ACC112 (cell line): ENCODE measurements around the gene GXYLT1.

ENCODE experiments used
- H2AFZ ChIP-seq: fragments of 200-600 bp; sonication (generic); one replicate; pipeline ENCODE4 v1.6.0; 2017; ENCODE audit warnings: antibody characterized with exemption, low read length; ENCODE audit not compliant: unreplicated experiment
- H3K27ac ChIP-seq: fragments of 200-600 bp; sonication (generic); 2 replicates; pipeline ENCODE4 v1.5.1; 2014; ENCODE audit warnings: low read depth, mild to moderate bottlenecking, antibody characterized with exemption, low read length, moderate library complexity
- H3K27me3 ChIP-seq: fragments of 200-600 bp; sonication (generic); 2 replicates; pipeline ENCODE4 v1.6.1; 2014; ENCODE audit warnings: mild to moderate bottlenecking, antibody characterized with exemption, low read length, moderate library complexity, mixed read lengths; ENCODE audit not compliant: insufficient read depth
- H3K36me3 ChIP-seq: fragments of 200-600 bp; sonication (generic); 2 replicates; pipeline ENCODE4 v1.6.1; 2016; ENCODE audit warnings: mild to moderate bottlenecking, antibody characterized with exemption, low read length, moderate library complexity, mixed read lengths; ENCODE audit not compliant: insufficient read depth
- H3K4me1 ChIP-seq: fragments of 200-600 bp; sonication (generic); one replicate; pipeline ENCODE4 v1.6.1; 2016; ENCODE audit warnings: low read length, mixed read lengths; ENCODE audit not compliant: insufficient read depth, unreplicated experiment, control insufficient read depth
- H3K4me3 ChIP-seq: fragments of 200-600 bp; sonication (generic); 2 replicates; pipeline ENCODE4 v1.5.1; 2014; ENCODE audit warnings: mild to moderate bottlenecking, low read depth, low read length
- H3K79me2 ChIP-seq: fragments of 200-600 bp; sonication (generic); one replicate; pipeline ENCODE4 v1.6.0; 2016; ENCODE audit warnings: low read length; ENCODE audit not compliant: control insufficient read depth, unreplicated experiment, insufficient read depth

Gene GXYLT1

DNA sequence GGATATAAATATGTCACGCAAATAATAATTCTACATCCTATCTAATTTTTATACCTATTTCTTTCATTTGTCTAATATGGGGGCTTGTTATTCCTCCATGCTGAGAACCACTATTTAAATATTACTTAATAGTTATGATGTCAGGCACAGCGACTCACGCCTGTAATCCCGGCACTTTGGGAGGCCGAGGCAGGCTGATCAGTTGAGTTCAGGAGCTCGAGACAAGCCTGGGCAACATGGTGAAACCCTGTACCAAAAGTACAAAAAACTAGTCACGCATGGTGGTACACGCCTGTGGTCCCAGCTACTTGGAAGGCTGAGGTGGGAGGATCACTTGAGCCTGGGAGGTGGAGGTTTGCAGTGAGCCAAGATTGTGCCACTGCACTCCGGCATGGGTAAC is 45.2 kb downstream of the GXYLT1 start:
- Histone ChIP-seq H3K27me3 (no peaks in the 10 kb centered on the region), H3K4me1 (peaks cover 4% of the 10 kb centered on the region), H3K27ac (no peak overlapping the region), H3K79me2 (no peaks in the 10 kb centered on the region), H3K4me3 (no peak overlapping the region), H2AFZ (no peak overlapping the region), H3K36me3 (no peaks in the 10 kb centered on the region)

DNA sequence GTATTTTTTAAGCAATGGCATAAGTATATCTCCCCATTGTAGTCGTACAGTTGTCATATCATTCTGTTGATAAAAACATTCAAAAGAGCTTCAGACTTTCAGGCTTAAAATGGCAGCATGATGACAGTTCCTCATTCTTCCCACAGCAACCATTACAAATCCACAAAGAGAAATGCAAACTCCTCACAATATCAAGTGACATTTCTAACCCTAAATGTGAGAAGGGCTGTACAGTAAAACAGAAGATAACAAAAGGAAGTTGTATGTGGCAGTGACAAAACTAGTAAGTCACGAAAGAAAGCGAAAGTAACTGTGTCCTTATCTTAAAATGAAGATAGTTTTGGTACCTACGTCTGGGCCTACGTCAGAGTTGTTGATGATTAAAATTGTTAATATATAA is 46.7 kb downstream of the GXYLT1 start:
- Histone ChIP-seq H3K4me3 (peak overlapping the region; percentile 71), H3K36me3 (no peaks in the 10 kb centered on the region)

DNA sequence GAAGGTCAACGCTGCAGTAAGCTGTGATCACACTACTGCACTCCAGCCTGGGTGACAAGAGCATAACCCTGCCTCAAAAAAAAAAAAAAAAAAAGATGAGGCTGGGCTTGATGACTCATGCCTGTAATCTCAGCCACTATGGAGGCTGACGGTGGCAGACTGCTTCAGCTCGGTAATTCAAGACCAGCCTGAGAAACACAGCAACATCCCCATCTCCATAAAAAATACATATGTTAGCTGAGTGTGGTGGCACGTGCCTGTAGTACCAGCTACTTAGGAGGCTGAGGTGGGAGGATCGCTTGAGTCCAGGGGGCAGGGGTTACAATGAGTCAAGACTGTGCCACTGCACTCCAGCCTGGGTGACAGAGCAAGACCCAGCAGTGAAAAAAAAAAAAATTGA is 50.4 kb downstream of the GXYLT1 start:
- Histone ChIP-seq H3K27ac (no peak overlapping the region), H2AFZ (no peak overlapping the region), H3K36me3 (peaks cover 6% of the 10 kb centered on the region; the same call in 1 of the 2 replicates), H3K27me3 (no peaks in the 10 kb centered on the region), H3K79me2 (no peaks in the 10 kb centered on the region), H3K4me3 (no peak overlapping the region), H3K4me1 (peaks cover 28% of the 10 kb centered on the region)

More for the DNA sequence above, 46.7 kb downstream of the GXYLT1 start:
- H3K27me3 ChIP-seq = no peaks in the 10 kb centered on the region
- peak overlapping the region; percentile 83 for H2AFZ ChIP-seq
- peaks cover 4% of the 10 kb centered on the region for H3K4me1 ChIP-seq
- H3K27ac ChIP-seq = peak overlapping the region; percentile 24; the same call in 1 of the 2 replicates
- no peaks in the 10 kb centered on the region for H3K79me2 ChIP-seq

DNA sequence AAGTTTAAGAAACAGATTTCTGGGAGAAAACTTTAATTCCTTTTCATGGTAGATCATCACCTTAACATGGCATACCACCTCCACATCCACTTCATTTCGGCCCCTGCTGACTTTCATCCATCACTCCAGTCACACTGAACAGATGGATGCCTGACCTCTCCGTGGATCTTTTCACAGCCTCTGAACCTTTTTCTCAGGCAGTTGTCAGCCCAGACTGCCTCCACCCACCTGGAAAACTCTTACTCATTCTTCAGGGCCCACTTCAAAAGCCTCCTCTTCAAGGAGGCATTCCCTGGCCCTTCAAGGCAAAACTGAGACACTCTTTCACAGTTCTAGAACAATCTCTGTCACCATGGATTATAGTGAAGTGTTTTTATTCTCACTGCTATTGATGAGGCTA is 52.9 kb downstream of the GXYLT1 start:
- Histone ChIP-seq H3K4me3 (no peak overlapping the region), H3K79me2 (no peaks in the 10 kb centered on the region), H3K4me1 (peaks cover 24% of the 10 kb centered on the region), H3K27ac (no peak overlapping the region), H3K36me3 (peaks cover 9% of the 10 kb centered on the region; the same call in 1 of the 2 replicates), H3K27me3 (no peaks in the 10 kb centered on the region), H2AFZ (no peak overlapping the region)

DNA sequence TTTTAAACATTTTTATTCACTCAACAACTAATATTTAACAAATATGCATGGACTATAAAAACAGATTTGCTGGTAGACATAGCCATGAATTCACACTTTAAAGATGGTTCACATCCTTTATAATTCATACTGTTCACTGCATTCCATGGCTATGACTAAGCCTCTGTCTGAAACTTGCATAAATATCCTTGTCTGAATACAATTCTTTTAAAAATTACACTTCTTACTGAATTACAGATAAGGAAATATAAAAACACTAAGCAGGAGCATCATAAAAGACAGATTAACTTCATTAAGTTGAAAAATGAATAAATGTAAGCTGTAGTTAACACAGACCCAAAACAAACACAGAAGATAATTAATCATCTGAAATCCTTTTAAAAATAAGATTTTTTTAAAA is 53.8 kb downstream of the GXYLT1 start:
- Histone ChIP-seq H2AFZ (no peak overlapping the region), H3K36me3 (peaks cover 9% of the 10 kb centered on the region), H3K79me2 (no peaks in the 10 kb centered on the region), H3K27me3 (no peaks in the 10 kb centered on the region), H3K4me1 (peaks cover 24% of the 10 kb centered on the region), H3K27ac (peak overlapping the region; percentile 30), H3K4me3 (peak overlapping the region; percentile 39; the same call in 1 of the 2 replicates)

DNA sequence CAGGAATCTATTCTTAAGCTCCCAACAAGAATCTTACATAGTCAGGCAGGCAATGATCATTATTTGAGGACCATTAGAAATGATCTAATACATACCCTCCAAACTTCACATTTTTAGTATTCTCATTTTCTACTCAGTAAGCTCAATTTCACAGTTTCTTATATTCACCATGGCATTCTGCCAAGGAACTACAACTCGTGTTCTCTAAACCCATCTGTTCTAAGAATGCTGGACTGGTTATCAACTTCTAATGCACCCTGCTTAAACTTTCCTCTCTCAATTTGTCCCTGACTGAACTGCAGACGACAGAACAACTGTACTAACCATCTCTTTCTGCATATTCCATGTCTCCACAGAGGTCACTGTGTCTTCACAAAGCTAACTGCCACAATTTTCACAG is 58.6 kb downstream of the GXYLT1 start:
- Histone ChIP-seq H3K4me3 (no peak overlapping the region), H3K27me3 (no peaks in the 10 kb centered on the region), H3K4me1 (peaks cover 15% of the 10 kb centered on the region), H3K27ac (no peak overlapping the region), H3K36me3 (peaks cover 9% of the 10 kb centered on the region), H3K79me2 (no peaks in the 10 kb centered on the region), H2AFZ (no peak overlapping the region)

DNA sequence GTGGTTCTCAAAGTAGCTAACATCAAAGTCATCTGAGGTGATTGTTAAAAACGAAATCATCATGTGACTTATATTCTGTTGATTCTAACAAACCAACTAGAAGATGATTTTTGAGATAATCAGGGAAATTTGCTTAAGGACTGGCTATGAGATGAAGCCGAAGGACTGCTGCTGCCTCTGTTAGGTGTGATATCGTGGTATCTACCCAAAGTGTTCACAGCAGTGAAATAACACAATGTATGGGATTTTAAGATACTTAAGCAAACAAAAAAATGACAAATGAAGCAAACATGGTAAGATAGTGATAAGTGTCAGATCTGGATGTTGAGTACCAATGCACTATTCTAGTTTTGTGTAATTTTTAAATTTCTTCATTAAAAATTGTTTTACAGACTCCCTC is 59.1 kb downstream of the GXYLT1 start:
- Histone ChIP-seq H3K79me2 (no peaks in the 10 kb centered on the region), H3K27ac (no peak overlapping the region), H3K4me3 (no peak overlapping the region), H2AFZ (no peak overlapping the region), H3K36me3 (peaks cover 9% of the 10 kb centered on the region), H3K4me1 (peaks cover 10% of the 10 kb centered on the region), H3K27me3 (no peaks in the 10 kb centered on the region)

DNA sequence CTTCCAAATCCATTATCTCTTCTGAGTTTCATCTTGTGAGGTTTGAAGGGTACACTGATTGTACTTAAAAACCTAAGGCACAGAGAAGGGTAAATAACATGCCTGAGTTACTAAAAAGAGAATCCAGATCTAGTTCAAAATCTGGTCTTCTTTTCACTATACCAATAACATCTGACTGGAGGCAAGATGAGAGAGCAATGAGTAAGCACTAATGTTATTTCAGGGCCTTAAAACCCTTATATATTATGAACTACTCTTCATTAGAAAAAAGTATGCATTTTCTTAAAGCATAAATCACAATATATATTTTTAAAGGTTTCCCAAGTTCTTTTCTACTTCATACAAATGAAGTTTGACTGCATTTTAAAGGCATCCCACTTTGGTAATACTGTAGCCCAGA is 60.2 kb downstream of the GXYLT1 start:
- Histone ChIP-seq H2AFZ (no peak overlapping the region), H3K4me3 (no peak overlapping the region), H3K36me3 (peaks cover 3% of the 10 kb centered on the region; the same call in 1 of the 2 replicates), H3K4me1 (no peaks in the 10 kb centered on the region), H3K27me3 (no peaks in the 10 kb centered on the region), H3K79me2 (no peaks in the 10 kb centered on the region), H3K27ac (no peak overlapping the region)

DNA sequence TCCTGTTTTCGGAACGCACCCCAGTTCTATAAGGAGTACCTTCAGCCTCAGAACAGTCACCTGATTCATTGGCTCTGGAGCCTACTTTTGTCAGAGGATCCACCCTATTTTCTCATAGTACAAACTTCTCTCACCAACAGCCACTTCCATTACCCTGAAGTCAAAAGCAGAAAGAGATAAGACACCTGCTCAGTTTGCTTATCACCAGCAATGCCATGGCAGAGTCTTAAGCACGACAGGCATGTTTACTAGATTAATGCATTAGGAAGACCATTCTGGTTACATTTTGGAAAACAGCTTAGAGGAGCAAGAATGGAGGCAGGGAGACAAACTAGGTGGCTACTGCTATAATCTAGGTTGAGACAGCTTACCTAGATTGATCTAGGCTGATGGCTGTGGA is 67.7 kb downstream of the GXYLT1 start:
- no peak overlapping the region for H3K4me3 ChIP-seq
- no peaks in the 10 kb centered on the region for H3K27me3 ChIP-seq
- H3K79me2 ChIP-seq = no peaks in the 10 kb centered on the region
- no peak overlapping the region for H2AFZ ChIP-seq
- no peaks in the 10 kb centered on the region for H3K4me1 ChIP-seq
- no peaks in the 10 kb centered on the region for H3K36me3 ChIP-seq
- H3K27ac ChIP-seq = no peak overlapping the region

DNA sequence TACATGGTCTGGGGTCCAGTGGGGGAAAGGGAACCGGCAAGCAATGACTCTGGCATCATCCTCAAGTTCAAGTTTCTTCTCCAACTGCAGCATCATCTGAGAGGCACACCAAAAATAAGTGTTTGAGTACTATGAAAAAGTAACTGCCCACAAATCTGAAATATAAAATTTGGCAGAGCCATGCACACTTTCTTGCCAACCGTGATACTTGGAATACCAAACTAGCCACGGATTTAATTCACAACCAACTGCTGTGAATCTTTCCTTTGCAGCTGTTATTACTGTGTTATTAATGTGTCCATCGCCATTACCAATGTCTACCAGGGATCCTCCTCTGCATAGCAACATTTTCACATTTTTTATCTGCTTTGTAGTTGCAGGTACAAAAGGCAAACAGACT is 74.6 kb downstream of the GXYLT1 start:
- no peak overlapping the region for H3K4me3 ChIP-seq
- H3K4me1 ChIP-seq = no peaks in the 10 kb centered on the region

DNA sequence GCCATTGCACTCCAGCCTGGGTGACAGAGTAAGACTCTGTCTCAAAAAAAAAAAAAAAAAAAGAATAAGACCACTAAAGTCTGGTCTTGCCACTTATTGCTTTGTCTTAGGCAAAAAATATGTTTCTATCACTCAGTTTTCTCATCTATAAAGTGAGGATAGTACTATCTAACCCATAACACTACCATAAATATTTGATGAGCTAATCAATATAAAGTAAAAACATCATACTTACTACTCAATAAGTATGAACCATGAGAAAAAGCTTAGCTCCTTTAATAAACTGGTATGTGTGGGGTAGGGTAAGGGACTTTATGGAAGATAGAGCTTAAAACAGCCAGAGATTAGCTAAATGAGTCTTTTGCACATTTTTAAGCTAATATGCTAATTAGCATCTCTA is 85.5 kb downstream of the GXYLT1 start:
- Histone ChIP-seq H3K4me3 (no peak overlapping the region), H3K4me1 (no peaks in the 10 kb centered on the region), H3K27me3 (peaks cover 13% of the 10 kb centered on the region), H2AFZ (no peak overlapping the region), H3K36me3 (no peaks in the 10 kb centered on the region), H3K27ac (no peak overlapping the region), H3K79me2 (no peaks in the 10 kb centered on the region)

More for the DNA sequence above, 74.6 kb downstream of the GXYLT1 start:
- Histone ChIP-seq H2AFZ (no peak overlapping the region), H3K79me2 (no peaks in the 10 kb centered on the region), H3K27ac (no peak overlapping the region), H3K27me3 (no peaks in the 10 kb centered on the region), H3K36me3 (no peaks in the 10 kb centered on the region)
